GM12864 (cell line): ENCODE measurements around the gene SAP130.

ENCODE experiments used
- DNase-seq: peaks from one replicate; pipeline ENCODE4 v3.0.0-alpha.2; 2011; ENCODE audit warnings: low read depth
- H3K4me3 ChIP-seq: 2 replicates; pipeline ENCODE4 v1.5.1; 2011; ENCODE audit warnings: mild to moderate bottlenecking, low read depth, low read length, control low read depth
- TF ChIP-seq, protein P1 (sequence below): IDR thresholded peaks from 2 replicates; pipeline ENCODE4 v1.5.1; 2011; ENCODE audit warnings: low read depth, mild to moderate bottlenecking, moderate library complexity, low read length, control low read depth, inconsistent platforms; ENCODE audit errors: missing control alignments

SAP130 gene

GRCh38 chr2:127985735-127986134 is 42.1 kb downstream of the SAP130 start:
- no peak overlapping the region for H3K4me3 ChIP-seq
- TF ChIP-seq, protein P1, sequence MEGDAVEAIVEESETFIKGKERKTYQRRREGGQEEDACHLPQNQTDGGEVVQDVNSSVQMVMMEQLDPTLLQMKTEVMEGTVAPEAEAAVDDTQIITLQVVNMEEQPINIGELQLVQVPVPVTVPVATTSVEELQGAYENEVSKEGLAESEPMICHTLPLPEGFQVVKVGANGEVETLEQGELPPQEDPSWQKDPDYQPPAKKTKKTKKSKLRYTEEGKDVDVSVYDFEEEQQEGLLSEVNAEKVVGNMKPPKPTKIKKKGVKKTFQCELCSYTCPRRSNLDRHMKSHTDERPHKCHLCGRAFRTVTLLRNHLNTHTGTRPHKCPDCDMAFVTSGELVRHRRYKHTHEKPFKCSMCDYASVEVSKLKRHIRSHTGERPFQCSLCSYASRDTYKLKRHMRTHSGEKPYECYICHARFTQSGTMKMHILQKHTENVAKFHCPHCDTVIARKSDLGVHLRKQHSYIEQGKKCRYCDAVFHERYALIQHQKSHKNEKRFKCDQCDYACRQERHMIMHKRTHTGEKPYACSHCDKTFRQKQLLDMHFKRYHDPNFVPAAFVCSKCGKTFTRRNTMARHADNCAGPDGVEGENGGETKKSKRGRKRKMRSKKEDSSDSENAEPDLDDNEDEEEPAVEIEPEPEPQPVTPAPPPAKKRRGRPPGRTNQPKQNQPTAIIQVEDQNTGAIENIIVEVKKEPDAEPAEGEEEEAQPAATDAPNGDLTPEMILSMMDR = no peak
- no peak for DNase-seq

GRCh38 chr2:127985026-127985734 is 42.7 kb downstream of the SAP130 start:
- H3K4me3 ChIP-seq = no peak overlapping the region
- TF ChIP-seq, protein P1 = no peak
- DNase-seq = no peak

- H3K4me3 ChIP-seq = no peak overlapping the region
- DNase-seq = no peak
- TF ChIP-seq, protein P1 = no peak
These were observed 43.3 kb downstream of the SAP130 start for GRCh38 chr2:127984551-127984950.

DNA sequence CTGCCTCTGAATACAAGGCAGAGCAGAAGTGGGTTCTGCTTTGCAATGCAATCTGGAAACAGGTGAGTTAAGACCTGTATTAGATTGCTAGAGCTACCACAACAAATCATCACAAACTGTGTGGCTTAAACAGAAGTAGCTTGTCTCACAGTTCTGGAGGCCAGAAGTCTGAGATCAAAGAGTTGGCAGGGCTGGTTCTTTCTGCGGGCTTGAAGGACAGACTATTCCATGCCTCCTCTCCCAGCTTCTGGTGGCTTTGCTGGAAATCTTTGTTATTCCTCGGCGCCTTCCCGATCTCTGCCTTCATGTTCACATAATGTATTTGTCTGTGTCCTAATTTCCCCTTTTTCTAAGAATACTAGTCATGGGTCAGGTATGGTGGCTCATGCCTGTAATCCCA is 58.4 kb downstream of the SAP130 start:
- no peak overlapping the region for H3K4me3 ChIP-seq
- no peak for DNase-seq
- TF ChIP-seq, protein P1 = no peak

DNA sequence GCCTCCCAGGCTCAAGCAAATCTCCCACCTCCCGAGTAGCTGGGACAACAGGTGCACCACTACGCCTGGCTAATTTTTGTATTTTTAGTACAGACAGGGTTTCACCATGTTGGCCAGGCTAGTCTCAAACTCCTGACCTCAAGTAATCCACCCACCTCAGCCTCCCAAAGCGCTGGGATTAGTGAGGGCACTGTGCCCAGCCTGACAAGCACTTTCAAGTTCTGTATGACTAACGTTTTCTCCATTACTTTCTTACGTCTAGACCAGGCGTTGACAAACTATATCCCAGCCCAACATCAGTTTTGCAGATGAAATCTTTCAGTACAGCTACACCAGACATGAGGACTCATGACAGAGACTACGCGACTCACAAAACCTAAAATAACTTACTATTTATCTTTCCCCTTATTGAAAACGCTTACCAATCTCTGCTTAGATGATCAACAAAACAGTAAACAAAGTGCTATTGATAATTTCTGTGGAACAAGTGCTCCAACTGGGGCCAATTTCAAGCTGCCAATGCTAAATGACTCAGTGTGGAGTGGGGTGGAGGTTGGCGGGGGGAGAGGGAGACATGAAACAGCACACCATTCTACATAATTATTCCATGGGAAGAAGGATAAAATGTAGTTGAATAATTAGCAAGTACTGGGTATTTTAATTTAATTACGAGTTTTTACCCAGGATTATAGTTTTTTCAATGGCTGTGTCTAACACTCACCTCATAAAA is 59.1 kb downstream of the SAP130 start:
- no peak for DNase-seq
- no peak overlapping the region for H3K4me3 ChIP-seq
- TF ChIP-seq, protein P1 = no peak

- TF ChIP-seq, protein P1 = no peak
These were observed 66.1 kb downstream of the SAP130 start for GRCh38 chr2:127961729-127962128.

More at GRCh38 chr2:127961729-127962128, 66.1 kb downstream of the SAP130 start:
- H3K4me3 ChIP-seq = no peak overlapping the region
- no peak for DNase-seq
